ENCODE data around the gene KLK12. TPM values are rescaled to one million over a fixed set of nuclear protein-coding genes. Genes with fewer than 3 reads are reported as not detected.

Gene KLK12
- total RNA-seq, 1 experiment from 2014 or later: not detected

GRCh38 chr19:51064534-51065220 is 29.9 kb upstream of the KLK12 start, which contains the start of gene KLK13:
Gene KLK13 (minus strand): TSS chr19:51065092. CDS start chr19:51065067, 25 bp downstream.
- Histone ChIP-seq H3K4me1 (ENCODE audit: insufficient read depth, low read length) (no peaks in the 10 kb centered on the region; the same call in 1 of the 2 replicates), H3K27ac (ENCODE audit: insufficient read length, low read depth, low read length) (no peak within 1 kb of the TSS), H3K27me3 (ENCODE audit: insufficient read depth, low read length) (no peaks in the 10 kb centered on the region), H3K14ac (ENCODE audit: insufficient read depth, low read length) (peak within 1 kb of the TSS; percentile 54), H3K18ac (ENCODE audit: insufficient read length, low read depth, low read length) (no peak within 1 kb of the TSS), H3K79me2 (ENCODE audit: insufficient read depth, low read length) (no peaks in the 10 kb centered on the region), H3K79me1 (ENCODE audit: insufficient read depth, low read depth, low read length, poor library complexity, severe bottlenecking) (no peaks in the 10 kb centered on the region), H4K20me1 (ENCODE audit: control insufficient read depth, insufficient read depth, insufficient read length) (no peaks in the 10 kb centered on the region), H2BK20ac (ENCODE audit: low read depth, low read length, poor library complexity, severe bottlenecking) (no peak within 1 kb of the TSS), H2BK15ac (ENCODE audit: low read depth, low read length) (no peak within 1 kb of the TSS), H2BK12ac (ENCODE audit: insufficient read length, low read depth, low read length) (no peak within 1 kb of the TSS), H3K23ac (ENCODE audit: insufficient read length, low read depth, low read length) (no peak within 1 kb of the TSS), H3K23me2 (ENCODE audit: insufficient read length, low read depth, low read length, poor library complexity, severe bottlenecking) (peaks cover 5% of the 10 kb centered on the region), H3K9ac (ENCODE audit: extremely low read depth, insufficient read length, low read length) (no peak within 1 kb of the TSS), H3T11ph (ENCODE audit: low read length) (no peak within 1 kb of the TSS), H4K5ac (ENCODE audit: insufficient read length, low read depth, low read length) (no peak within 1 kb of the TSS), H2BK120ac (ENCODE audit: low read depth, low read length, poor library complexity, severe bottlenecking) (no peak within 1 kb of the TSS), H2BK5ac (ENCODE audit: insufficient read length, low read length) (no peak within 1 kb of the TSS), H4K91ac (ENCODE audit: insufficient read length, low read depth, low read length) (no peak within 1 kb of the TSS), H2AK5ac (ENCODE audit: insufficient read length, low read length) (no peak within 1 kb of the TSS), H2AFZ (ENCODE audit: low read length) (no peak within 1 kb of the TSS), H4K8ac (replicated peaks; ENCODE audit: insufficient read length, low read depth, low read length) (no peak within 1 kb of the TSS), H3K4me2 (ENCODE audit: insufficient read depth, insufficient read length, low read length) (peak within 1 kb of the TSS; percentile 85), H3K9me3 (ENCODE audit: control insufficient read depth, low read depth, low read length) (no peaks in the 10 kb centered on the region), H3K4ac (ENCODE audit: low read depth, low read length) (no peak within 1 kb of the TSS), H3K56ac (ENCODE audit: insufficient read length, low read depth, low read length) (no peak within 1 kb of the TSS)
- TF ChIP-seq CTCF (conservative IDR thresholded peaks at IDR 0.05): no peak
- Mint-ChIP-seq H3K36me3 (ENCODE audit: insufficient read depth in 1 of 3, low read depth in 3 of 3) (peaks cover 0 to 3% (median 0%) of the 10 kb centered on the region in 3 experiments; a peak in 2 of 7 replicates), H3K27ac (no peak within 1 kb of the TSS), H3K9me3 (no peaks in the 10 kb centered on the region; a peak in 3 of 5 replicates), H3K27me3 (ENCODE audit: low read depth) (peaks cover 9% of the 10 kb centered on the region), H3K4me3 (peak within 1 kb of the TSS; percentile 67 to 76), H3K4me1 (peaks cover 10 to 13% of the 10 kb centered on the region in 2 experiments)
- peak; percentile 84 for DNase-seq
- WGBS (ENCODE audit: extremely low coverage, insufficient read length, low lambda C conversion rate): no CpG with 5 or more reads among the region's 38 CpGs
